Tibial nerve (tissue), 4 donors: ENCODE measurements around the gene IDH3G. TPM values are rescaled to one million over a fixed set of nuclear protein-coding genes. Genes with fewer than 3 reads are reported as not detected.
A peak's percentile ranks its signal among the peaks of the same experiment; 100 is the strongest.

Experiments
- DNase-seq, 2 donors: peaks; one replicate each; pipeline ENCODE4 v3.0.0-alpha.2; 2019; ENCODE audit warnings: low spot score in 2 of 2
- H3K27ac ChIP-seq, 4 donors: fragments of 200-600 bp; sonication (generic) in 3 of 4; one replicate each; pipeline ENCODE4 v1.5.1; 2017 to 2019; ENCODE audit warnings: mild to moderate bottlenecking in 1 of 4
- H3K27me3 ChIP-seq, 2 donors: fragments of 200-600 bp; sonication (generic) in 1 of 2; one replicate each; pipeline versions ENCODE4 v1.5.1 to v1.6.0; 2017 to 2019
- H3K36me3 ChIP-seq, 3 donors: fragments of 200-600 bp; sonication (generic); one replicate each; pipeline ENCODE4 v1.5.1; 2018 to 2019
- H3K4me1 ChIP-seq, 4 donors: fragments of 200-600 bp; sonication (generic) in 3 of 4; one replicate each; pipeline ENCODE4 v1.5.1; 2017 to 2019
- H3K4me3 ChIP-seq, 4 donors: fragments of 200-600 bp; sonication (generic) in 3 of 4; one replicate each; pipeline ENCODE4 v1.5.1; 2017 to 2019; ENCODE audit warnings: mild to moderate bottlenecking in 1 of 4, moderate library complexity in 1 of 4
- H3K9me3 ChIP-seq, 4 donors: fragments of 200-600 bp; sonication (generic) in 3 of 4; one replicate each; pipeline ENCODE4 v1.5.1; 2017 to 2019
- CTCF ChIP-seq, 5 experiments: fragments of 200-600 bp in 3 of 5; fragments of 450-650 bp in 2 of 5; sonication (generic) in 3 of 5; IDR thresholded peaks; one replicate each; pipeline ENCODE4 v1.5.1; 2016 to 2019; ENCODE audit warnings: antibody characterized with exemption in 5 of 5, mild to moderate bottlenecking in 3 of 5, moderate library complexity in 2 of 5
- EP300 ChIP-seq, 2 donors: sonication (generic); formaldehyde crosslinking; IDR thresholded peaks; one replicate each; pipeline ENCODE4 v1.6.1; 2017; ENCODE audit warnings: antibody characterized with exemption in 2 of 2, mild to moderate bottlenecking in 1 of 2
- POLR2A ChIP-seq, 2 donors: fragments of 450-650 bp; IDR thresholded peaks; one replicate each; pipeline ENCODE4 v1.6.1; 2017; ENCODE audit warnings: antibody characterized with exemption in 2 of 2, mild to moderate bottlenecking in 2 of 2, moderate library complexity in 2 of 2
- WGBS, 2 donors: methylation state at CpG; one replicate each; pipeline ENCODE4 v1.1.5; 2018; 5-methylcytosine and 5-hydroxymethylcytosine counted together
- total RNA-seq, 4 donors: library from RNA; depleted of rRNA; stranded (reverse); fragments of >200 nt; gene quantifications; one replicate each; pipeline ENCODE4 v1.1.0, GENCODE V29; 2016

IDH3G gene
- total RNA-seq, 4 donors from 2014 or later, result 48.9 to 101 (median 83.2) TPM

DNA sequence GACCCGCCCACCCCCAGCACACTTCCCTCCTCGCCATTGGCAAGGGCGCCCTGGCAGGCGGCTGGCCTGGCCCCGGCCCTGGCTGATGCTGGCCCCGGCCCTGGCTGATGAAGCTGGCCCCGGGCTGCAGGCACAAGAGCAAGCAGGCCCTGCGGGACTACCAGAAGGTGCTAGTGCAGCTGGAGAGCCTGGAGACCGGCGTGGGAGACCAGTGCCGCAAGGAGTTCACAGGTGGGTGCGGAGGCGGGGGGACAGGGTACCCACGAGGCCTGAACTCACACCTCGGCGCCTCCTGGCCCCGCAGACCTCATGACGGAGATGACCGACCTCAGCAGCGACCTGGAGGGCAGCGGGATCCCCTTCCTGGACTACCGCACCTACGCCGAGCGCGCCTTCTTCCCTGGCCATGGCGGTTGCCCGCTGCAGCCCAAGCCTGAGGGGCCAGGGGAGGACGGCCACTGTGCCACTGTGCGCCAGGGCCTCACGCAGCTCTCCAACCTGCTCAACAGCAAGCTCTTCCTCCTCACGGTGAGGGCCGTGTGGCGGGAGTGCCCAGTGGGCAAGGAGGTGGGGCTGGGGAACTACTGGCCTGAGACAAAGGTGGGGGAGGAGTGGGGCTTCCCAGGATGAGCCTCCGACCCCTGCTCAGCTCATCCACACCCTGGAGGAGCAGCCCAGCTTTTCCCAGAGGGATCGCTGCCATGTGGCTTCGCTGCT lies 19.4 kb downstream of the IDH3G start:
- Histone ChIP-seq H3K4me1 (peaks cover 0 to 10% (median 1%) of the 10 kb centered on the region in 4 donors), H3K27ac (no peak overlapping the region), H3K36me3 (peaks cover 0 to 20% (median 0%) of the 10 kb centered on the region in 3 donors), H3K4me3 (no peak overlapping the region), H3K9me3 (no peaks in the 10 kb centered on the region), H3K27me3 (peaks cover 0 to 4% of the 10 kb centered on the region in 2 donors)
- 87 to 94% methylated on average over 8 to 34 of the region's 37 CpGs for WGBS, 2 donors
- no peak for DNase-seq
- TF ChIP-seq POLR2A (IDR thresholded peaks at IDR 0.05) (no peak), CTCF (IDR thresholded peaks at IDR 0.05) (no peak), EP300 (IDR thresholded peaks at IDR 0.05) (no peak)

GRCh38 chrX:153773741-153774575 lies 20.2 kb downstream of the IDH3G start:
- no peaks in the 10 kb centered on the region for H3K9me3 ChIP-seq
- peaks cover 0 to 20% (median 0%) of the 10 kb centered on the region in 3 donors for H3K36me3 ChIP-seq
- no peak for DNase-seq
- H3K27ac ChIP-seq, result peak overlapping the region in 1 of 4 donors; percentile 82
- no peak for TF ChIP-seq POLR2A (IDR thresholded peaks at IDR 0.05)
- no peak for TF ChIP-seq EP300 (IDR thresholded peaks at IDR 0.05)
- no peak for TF ChIP-seq CTCF (IDR thresholded peaks at IDR 0.05)
- peaks cover 0 to 4% of the 10 kb centered on the region in 2 donors for H3K27me3 ChIP-seq
- H3K4me1 ChIP-seq, result peaks cover 0 to 11% (median 3%) of the 10 kb centered on the region in 4 donors
- no peak overlapping the region for H3K4me3 ChIP-seq
- WGBS, 2 donors, result 86 to 95% methylated on average over 13 to 34 of the region's 48 CpGs

- DNase-seq, result no peak
- Histone ChIP-seq H3K4me3 (no peak overlapping the region), H3K27me3 (peaks cover 0 to 4% of the 10 kb centered on the region in 2 donors), H3K36me3 (peaks cover 0 to 20% (median 0%) of the 10 kb centered on the region in 3 donors), H3K9me3 (no peaks in the 10 kb centered on the region), H3K27ac (peak overlapping the region in 2 of 4 donors; percentile 43 to 82), H3K4me1 (peaks cover 0 to 18% (median 3%) of the 10 kb centered on the region in 4 donors)
- 75% methylated on average over 13 of the region's 23 CpGs; no CpG with 5 or more reads in 1 of the 2 donors for WGBS, 2 donors
- no peak for TF ChIP-seq EP300 (IDR thresholded peaks at IDR 0.05)
- no peak for TF ChIP-seq POLR2A (IDR thresholded peaks at IDR 0.05)
- TF ChIP-seq CTCF (IDR thresholded peaks at IDR 0.05), result no peak
Observed at GRCh38 chrX:153773218-153773611, 21.0 kb downstream of the IDH3G start.

DNA sequence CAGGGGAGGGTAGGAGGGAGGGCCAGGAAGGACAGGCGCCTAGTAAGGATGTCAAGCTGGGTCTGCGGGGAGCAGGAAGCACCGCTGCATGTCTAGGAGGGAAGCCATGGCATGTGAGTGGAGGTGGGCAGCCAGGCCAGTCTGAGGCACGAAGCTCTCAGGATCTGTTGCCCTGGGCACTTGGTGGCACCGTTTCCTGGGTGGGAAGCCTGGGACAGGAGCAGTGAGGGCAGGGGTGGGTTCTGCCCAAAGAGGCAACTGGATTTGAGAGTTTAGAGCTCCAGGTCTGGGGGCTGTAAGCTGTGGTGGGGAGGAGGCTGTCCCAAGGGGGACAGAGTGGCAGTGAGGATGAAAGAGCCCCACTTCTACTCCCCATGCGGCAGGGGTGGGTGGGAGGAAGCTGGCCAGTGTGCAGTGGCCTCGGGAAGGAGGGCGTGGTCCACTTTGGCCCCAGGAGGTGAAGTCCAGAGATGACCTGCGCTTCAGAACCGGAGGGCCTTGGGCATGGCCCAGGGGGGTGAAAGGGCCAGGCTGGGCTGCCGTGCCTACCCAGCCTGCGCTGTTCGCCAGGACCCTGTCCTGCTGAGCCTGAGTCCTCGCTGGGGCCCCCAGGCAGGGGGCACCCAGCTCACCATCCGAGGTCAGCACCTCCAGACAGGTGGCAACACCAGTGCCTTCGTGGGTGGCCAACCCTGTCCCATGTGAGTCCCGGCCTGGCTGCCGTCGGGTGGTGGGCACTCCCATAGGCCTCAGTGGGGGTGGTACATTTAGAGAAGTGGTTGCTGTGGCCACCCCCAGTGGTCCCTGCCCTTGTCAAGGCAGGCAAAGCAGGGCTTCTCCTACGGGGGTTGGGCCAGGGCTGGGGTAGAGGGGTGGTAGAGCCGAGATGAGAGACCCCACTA lies 21.6 kb downstream of the IDH3G start:
- Histone ChIP-seq H3K27me3 (peaks cover 0 to 4% of the 10 kb centered on the region in 2 donors), H3K36me3 (peaks cover 0 to 20% (median 0%) of the 10 kb centered on the region in 3 donors), H3K4me1 (peaks cover 0 to 23% (median 3%) of the 10 kb centered on the region in 4 donors), H3K27ac (peak overlapping the region in 2 of 4 donors; percentile 43 to 82), H3K9me3 (no peaks in the 10 kb centered on the region), H3K4me3 (no peak overlapping the region)
- no peak for DNase-seq
- TF ChIP-seq CTCF (IDR thresholded peaks at IDR 0.05), result no peak
- WGBS, 2 donors, result 60 to 77% methylated on average over 7 to 19 of the region's 21 CpGs
